Esophagus squamous epithelium (tissue), 5 donors: Measurements from ENCODE around the gene PI4KA. TPM values are rescaled to one million over a fixed set of nuclear protein-coding genes. Genes with fewer than 3 reads are reported as not detected.
"Not testable (repeated sequence)": the region's sequence is repeated elsewhere in the genome, so short reads cannot be mapped to it uniquely, and the experiment has no call there.

Experiments used
- DNase-seq: peaks from one replicate; lab custom pipeline; 2025; lab: John Stamatoyannopoulos, UW
- H3K27ac ChIP-seq, 4 donors: fragments of 200-600 bp; sonication (generic); one replicate each; pipeline ENCODE4 v1.5.1; 2016 to 2019; ENCODE audit warnings: mild to moderate bottlenecking in 1 of 4
- H3K27me3 ChIP-seq, 4 donors: fragments of 200-600 bp; sonication (generic); 1 replicate in 3 of 4; 2 replicates in 1 of 4; pipeline versions ENCODE4 v1.5.1 to v1.6.0; 2017 to 2021; ENCODE audit warnings: antibody characterized with exemption in 1 of 4
- H3K36me3 ChIP-seq, 3 donors: fragments of 200-600 bp; sonication (generic); one replicate each; pipeline ENCODE4 v1.5.1; 2016 to 2019
- H3K4me1 ChIP-seq, 3 donors: fragments of 200-600 bp; sonication (generic); one replicate each; pipeline ENCODE4 v1.5.1; 2017 to 2019
- H3K4me3 ChIP-seq, 4 donors: fragments of 200-600 bp; sonication (generic); 1 replicate in 3 of 4; 2 replicates in 1 of 4; pipeline ENCODE4 v1.5.1; 2016 to 2019; ENCODE audit warnings: mild to moderate bottlenecking in 2 of 4, moderate library complexity in 1 of 4
- H3K9me3 ChIP-seq, 3 donors: fragments of 200-600 bp; sonication (generic); one replicate each; pipeline ENCODE4 v1.5.1; 2016 to 2019
- POLR2A ChIP-seq, 4 donors: fragments of 450-650 bp; IDR thresholded peaks; one replicate each; pipeline ENCODE4 v1.6.1; 2017; ENCODE audit warnings: antibody characterized with exemption in 4 of 4, mild to moderate bottlenecking in 4 of 4, moderate library complexity in 3 of 4
- WGBS, 2 donors: methylation state at CpG; one replicate each; pipeline ENCODE4 v1.1.5; 2018; 5-methylcytosine and 5-hydroxymethylcytosine counted together
- intact Hi-C: fragments of 100-400 bp; cut with DNase I; formaldehyde crosslinking; loops from one replicate; pipeline ENCODE4 v1.15.0; 2022
- total RNA-seq, 4 donors: library from RNA; depleted of rRNA; stranded (reverse); fragments of >200 nt; gene quantifications; one replicate each; pipeline ENCODE4 v1.1.0, GENCODE V29; 2016
- TF ChIP-seq, protein P1 (sequence below), 6 experiments: fragments of 450-650 bp in 4 of 6; fragments of 200-600 bp in 2 of 6; sonication (generic) in 2 of 6; IDR thresholded peaks; one replicate each; pipeline ENCODE4 v1.5.1; 2016 to 2019; ENCODE audit warnings: antibody characterized with exemption in 6 of 6, mild to moderate bottlenecking in 4 of 6, moderate library complexity in 4 of 6
- donor health status: DM: yes; HTN: yes; CAD: no.

PI4KA gene
- total RNA-seq, 4 donors from 2014 or later: 25.4 to 48.6 (median 33.8) TPM

DNA sequence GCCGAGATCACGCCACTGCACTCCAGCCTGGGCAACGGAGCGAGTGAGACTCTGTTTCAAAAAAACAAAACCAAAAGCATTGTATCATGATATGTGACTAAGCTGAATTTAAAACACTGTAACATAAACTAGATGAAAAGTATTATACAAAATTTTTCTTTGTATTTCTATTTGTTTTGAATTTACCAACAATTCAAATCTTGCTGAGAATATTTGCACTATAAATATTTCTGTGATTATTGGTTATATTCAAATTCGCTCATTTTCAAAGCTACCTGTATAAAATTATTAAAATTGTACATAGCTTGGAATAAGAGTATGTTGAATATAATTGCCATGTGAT, 186.6 kb downstream of the PI4KA start:
- Histone ChIP-seq H3K27ac (no peak overlapping the region), H3K27me3 (peaks cover 0 to 67% (median 0%) of the 10 kb centered on the region in 4 donors), H3K9me3 (no peaks in the 10 kb centered on the region), H3K36me3 (no peaks in the 10 kb centered on the region), H3K4me1 (peaks cover 0 to 7% (median 0%) of the 10 kb centered on the region in 3 donors), H3K4me3 (no peak overlapping the region)
- 77 to 95% methylated on average over 5 of the region's 5 CpGs for WGBS, 2 donors
- intact Hi-C loops: no loop called here
- no peak for TF ChIP-seq POLR2A (IDR thresholded peaks at IDR 0.05)
- TF ChIP-seq, protein P1, sequence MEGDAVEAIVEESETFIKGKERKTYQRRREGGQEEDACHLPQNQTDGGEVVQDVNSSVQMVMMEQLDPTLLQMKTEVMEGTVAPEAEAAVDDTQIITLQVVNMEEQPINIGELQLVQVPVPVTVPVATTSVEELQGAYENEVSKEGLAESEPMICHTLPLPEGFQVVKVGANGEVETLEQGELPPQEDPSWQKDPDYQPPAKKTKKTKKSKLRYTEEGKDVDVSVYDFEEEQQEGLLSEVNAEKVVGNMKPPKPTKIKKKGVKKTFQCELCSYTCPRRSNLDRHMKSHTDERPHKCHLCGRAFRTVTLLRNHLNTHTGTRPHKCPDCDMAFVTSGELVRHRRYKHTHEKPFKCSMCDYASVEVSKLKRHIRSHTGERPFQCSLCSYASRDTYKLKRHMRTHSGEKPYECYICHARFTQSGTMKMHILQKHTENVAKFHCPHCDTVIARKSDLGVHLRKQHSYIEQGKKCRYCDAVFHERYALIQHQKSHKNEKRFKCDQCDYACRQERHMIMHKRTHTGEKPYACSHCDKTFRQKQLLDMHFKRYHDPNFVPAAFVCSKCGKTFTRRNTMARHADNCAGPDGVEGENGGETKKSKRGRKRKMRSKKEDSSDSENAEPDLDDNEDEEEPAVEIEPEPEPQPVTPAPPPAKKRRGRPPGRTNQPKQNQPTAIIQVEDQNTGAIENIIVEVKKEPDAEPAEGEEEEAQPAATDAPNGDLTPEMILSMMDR (IDR thresholded peaks at IDR 0.05): no peak
- DNase-seq: no peak

DNA sequence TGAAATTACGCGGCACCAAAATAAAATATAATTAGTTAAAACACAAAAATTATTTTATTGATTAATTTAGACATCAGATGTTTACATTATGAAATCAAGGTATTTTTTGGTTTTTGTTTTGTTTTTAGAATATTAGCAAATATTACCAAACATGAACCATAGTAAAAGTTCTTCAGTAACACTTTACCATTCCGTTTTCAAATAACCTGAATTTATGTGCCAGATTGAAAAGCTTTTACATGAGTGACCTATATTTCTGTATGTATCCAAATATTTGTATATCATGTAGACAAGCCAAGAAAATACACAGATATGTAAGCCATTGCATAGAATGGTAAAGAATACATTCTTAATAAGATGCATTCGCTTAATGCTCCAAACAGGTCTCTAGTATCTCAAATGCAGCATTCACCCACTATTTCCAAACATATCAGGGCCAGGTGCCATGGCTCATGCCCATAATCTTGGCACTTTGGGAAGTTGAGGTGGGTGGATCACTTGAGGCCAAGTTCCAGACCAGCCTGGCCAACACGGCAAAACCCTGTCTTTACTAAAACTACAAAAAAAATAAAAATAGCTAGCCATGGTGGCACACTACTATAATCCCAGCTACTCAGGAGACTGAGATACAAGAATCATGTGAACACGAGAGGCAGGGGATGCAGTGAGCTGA, 187.1 kb downstream of the PI4KA start:
- no peak overlapping the region for H3K27ac ChIP-seq
- peaks cover 0 to 62% (median 0%) of the 10 kb centered on the region in 4 donors for H3K27me3 ChIP-seq
- no peaks in the 10 kb centered on the region for H3K9me3 ChIP-seq
- peaks cover 0 to 7% (median 0%) of the 10 kb centered on the region in 3 donors for H3K4me1 ChIP-seq
- no peak for DNase-seq
- 66 to 67% methylated on average over 6 of the region's 6 CpGs for WGBS, 2 donors
- H3K36me3 ChIP-seq: no peaks in the 10 kb centered on the region
- intact Hi-C loops: no loop called here
- TF ChIP-seq, protein P1 (IDR thresholded peaks at IDR 0.05): no peak
- TF ChIP-seq POLR2A (IDR thresholded peaks at IDR 0.05): no peak
- no peak overlapping the region for H3K4me3 ChIP-seq

DNA sequence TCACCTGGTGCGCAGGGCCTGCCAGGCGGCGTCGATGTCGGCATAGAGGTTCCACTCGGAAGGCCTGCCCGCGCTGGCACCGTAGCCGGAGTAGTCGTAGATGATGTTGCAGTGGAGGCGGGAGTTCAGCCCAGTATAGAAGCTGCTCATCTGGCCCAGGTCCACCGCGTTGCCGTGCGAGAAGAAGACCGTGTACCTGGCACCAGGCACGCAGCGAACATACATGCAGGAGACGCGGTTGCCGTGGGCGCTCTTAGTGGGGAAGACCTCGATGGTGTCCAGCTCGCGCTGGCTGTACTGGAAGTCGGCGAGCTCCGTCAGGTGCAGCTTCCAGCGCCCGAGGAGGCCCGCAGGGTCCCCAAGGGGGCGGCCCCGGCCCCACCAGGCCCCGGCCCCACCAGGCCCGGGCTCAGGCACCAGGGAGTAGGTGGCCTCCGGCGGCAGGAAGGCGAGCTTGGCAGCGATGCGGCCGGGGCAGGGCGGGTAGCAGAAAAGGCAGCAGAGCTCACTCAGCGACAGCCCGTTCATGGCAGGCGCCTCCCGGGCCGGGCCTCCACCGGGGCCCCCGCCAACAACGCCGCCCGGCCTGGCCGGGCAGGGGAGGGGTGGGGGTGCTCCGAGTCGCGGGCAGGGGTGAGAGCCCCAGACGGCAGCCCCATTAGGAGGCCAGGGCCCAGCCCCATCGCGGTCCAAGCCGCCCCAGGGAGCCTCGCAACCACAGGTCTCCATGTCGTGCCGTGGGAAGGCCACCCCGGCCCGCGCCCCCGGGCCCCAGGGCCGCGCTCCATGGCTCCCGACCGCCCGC, 188.0 kb downstream of the PI4KA start:
- H3K4me1 ChIP-seq, H3K9me3 ChIP-seq, DNase-seq, H3K27ac ChIP-seq, H3K36me3 ChIP-seq, intact Hi-C loops: not testable (repeated sequence)
- 18 to 90% methylated on average over 2 to 3 of the region's 73 CpGs for WGBS, 2 donors
- peaks cover 0 to 59% (median 0%) of the 10 kb centered on the region in 4 donors for H3K27me3 ChIP-seq
- peak overlapping the region in 3 of 4 donors; percentile 8 to 41 (median 22) for H3K4me3 ChIP-seq

DNA sequence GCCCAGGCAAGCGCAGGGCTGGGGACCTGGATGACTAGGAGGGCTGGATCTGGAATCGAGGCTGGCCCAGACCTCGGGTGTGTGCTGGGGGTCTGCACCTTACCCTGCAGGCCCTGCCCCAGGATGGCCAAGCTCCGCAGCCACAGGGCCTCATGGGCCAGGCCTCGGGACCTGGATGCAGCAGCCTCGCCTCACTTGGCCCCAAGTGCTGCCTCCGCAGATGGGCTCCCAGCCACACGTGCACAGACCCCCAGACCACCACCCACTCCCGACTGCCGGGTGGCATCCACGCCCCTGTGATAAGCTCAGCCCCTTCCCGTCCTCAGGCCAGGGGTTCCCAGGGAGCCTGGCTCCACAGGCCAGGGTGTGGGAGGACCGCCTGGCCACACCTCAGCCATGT, 188.7 kb downstream of the PI4KA start:
- DNase-seq, H3K9me3 ChIP-seq, H3K4me1 ChIP-seq, H3K4me3 ChIP-seq, H3K27ac ChIP-seq, intact Hi-C loops, H3K36me3 ChIP-seq: not testable (repeated sequence)
- H3K27me3 ChIP-seq: peaks cover 0 to 53% (median 0%) of the 10 kb centered on the region in 4 donors
- no CpG with 5 or more reads among the region's 13 CpGs for WGBS, 2 donors

DNA sequence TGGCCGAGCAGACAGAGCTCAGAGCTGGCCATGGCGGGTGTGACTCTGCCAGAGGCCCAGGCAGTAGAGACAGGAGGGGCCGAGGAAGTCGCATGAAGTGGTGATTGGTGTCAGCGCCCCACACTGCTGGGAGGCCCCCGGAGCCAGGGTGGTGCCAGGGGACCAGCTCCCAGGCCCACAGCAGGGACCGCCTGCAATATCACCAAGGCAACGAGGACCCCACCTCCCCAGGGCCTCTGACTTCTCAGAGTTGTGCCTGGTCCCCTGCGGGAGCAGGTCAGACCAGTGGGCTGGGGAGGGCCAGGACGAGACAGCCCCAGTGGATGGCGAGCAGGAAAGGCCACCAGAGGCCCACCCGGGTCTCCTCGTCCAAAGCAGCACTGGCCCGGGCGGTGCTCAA, 189.1 kb downstream of the PI4KA start:
- H3K36me3 ChIP-seq, H3K4me1 ChIP-seq, H3K27ac ChIP-seq, H3K9me3 ChIP-seq, H3K4me3 ChIP-seq, intact Hi-C loops, DNase-seq: not testable (repeated sequence)
- no CpG with 5 or more reads among the region's 15 CpGs for WGBS, 2 donors
- peaks cover 0 to 53% (median 0%) of the 10 kb centered on the region in 4 donors for H3K27me3 ChIP-seq

GRCh38 chr22:20668769-20669168, 189.8 kb downstream of the PI4KA start:
- DNase-seq, H3K9me3 ChIP-seq, H3K4me1 ChIP-seq, intact Hi-C loops, H3K36me3 ChIP-seq, H3K4me3 ChIP-seq, H3K27ac ChIP-seq: not testable (repeated sequence)
- 87 to 89% methylated on average over 4 to 9 of the region's 13 CpGs for WGBS, 2 donors
- peaks cover 0 to 56% (median 0%) of the 10 kb centered on the region in 4 donors for H3K27me3 ChIP-seq

DNA sequence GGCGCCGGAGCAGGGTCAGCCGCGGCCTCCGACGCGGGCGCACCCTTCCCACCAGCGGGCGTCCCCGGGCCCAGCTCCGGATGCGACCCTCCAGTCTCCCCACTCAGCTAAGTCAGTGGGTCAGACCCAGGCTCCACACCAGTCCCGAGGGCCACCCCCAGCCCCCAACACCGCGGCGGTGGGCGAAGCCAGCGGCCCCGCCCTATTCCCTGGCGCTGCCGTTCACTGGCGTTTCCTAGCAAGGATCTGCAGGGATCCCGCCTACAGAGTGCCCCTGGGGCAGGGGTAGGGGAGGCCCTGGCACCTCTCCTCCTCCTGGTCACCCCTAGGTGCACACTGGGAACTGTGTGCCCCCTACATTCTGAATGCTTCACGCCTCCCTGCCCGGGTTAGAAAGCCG, 190.4 kb downstream of the PI4KA start:
- intact Hi-C loops, H3K4me3 ChIP-seq, H3K9me3 ChIP-seq, H3K4me1 ChIP-seq, H3K36me3 ChIP-seq, DNase-seq, H3K27ac ChIP-seq: not testable (repeated sequence)
- WGBS, 2 donors: 89 to 96% methylated on average over 3 to 5 of the region's 27 CpGs
- peaks cover 0 to 55% (median 0%) of the 10 kb centered on the region in 4 donors for H3K27me3 ChIP-seq

DNA sequence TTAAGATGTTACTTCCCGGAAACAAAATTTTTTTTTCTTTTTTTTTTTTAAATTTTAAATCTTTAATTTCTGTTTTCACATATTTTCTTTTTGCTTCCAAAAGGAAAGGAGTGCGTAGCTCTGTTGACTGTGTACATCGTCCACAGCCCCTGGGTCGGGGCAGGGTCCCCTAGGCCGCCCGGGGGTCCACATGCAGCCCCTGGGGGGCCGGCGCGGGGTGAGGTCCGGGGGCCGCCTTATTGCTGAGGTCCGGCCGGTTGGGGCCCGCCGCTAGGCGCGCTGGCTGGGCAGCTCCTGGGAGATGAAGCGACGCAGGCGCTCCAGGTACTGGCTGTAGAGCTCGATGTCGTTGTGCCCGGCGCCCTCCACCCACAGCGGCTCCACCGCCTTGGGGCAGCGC, 191.1 kb downstream of the PI4KA start:
- H3K27ac ChIP-seq, H3K9me3 ChIP-seq, DNase-seq, H3K4me3 ChIP-seq, intact Hi-C loops, H3K4me1 ChIP-seq, H3K36me3 ChIP-seq: not testable (repeated sequence)
- H3K27me3 ChIP-seq: peaks cover 0 to 57% (median 0%) of the 10 kb centered on the region in 4 donors
- WGBS, 2 donors: 68 to 94% methylated on average over 3 to 6 of the region's 27 CpGs
